Left kidney (tissue), 2 donors: Measurements from ENCODE around the gene SPRYD7. TPM values are rescaled to one million over a fixed set of nuclear protein-coding genes. Genes with fewer than 3 reads are reported as not detected.
"Not testable (repeated sequence)": the region's sequence is repeated elsewhere in the genome, so short reads cannot be mapped to it uniquely, and the experiment has no call there.

Experiments
- DNase-seq: peaks from one replicate; pipeline ENCODE4 v3.0.0-alpha.2; 2013
- polyA plus RNA-seq: library from polyadenylated mRNA; unstranded; fragments of 120-200 nt; gene quantifications from one replicate; pipeline ENCODE4 v1.2.1, GENCODE V29; 2013; ENCODE audit not compliant: insufficient read length

Gene SPRYD7
- polyA plus RNA-seq, 1 donor, result 12.4 TPM

DNA sequence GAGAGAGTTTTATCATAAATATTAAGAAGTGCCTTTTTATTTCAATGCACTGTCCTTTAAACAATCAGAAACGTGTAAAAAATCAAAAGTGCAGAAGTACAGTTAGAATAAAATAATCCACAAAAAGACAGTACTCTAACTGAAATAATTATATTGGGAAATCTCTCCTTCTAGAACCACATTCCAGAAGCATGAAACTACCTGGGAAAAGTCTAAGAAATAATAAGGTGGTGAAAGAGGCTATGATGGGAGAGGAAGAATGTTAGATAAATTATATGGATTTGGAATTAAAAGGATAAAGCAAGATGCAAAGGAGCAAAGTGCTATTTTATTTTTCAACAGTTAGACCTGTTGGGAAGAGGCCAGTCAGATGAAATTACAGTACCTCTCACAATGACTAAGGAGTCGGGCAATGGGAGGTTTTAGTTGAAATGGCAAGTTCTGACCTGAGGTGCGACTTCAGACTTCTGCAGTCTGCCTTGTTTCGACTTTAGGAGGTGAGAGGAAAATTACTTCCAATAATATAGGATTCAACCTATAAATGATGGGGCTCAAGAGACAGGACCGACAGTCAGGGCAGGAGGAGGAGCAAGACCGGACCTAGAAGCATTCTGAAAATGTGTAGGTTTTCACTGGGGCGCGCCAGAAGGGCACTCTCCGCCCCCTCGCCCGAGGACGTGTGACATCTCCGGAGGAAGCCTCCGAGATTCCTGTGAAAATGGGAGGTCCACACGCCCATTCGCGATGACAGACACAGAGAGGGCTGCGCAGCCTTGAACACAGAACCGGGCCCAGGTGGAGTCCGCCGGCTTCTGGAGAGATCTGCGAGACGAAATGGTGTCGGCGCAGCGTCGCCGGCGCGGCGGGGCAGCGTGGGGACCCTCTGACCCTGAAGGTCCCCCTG, 717 bp downstream of the SPRYD7 start:
- peak; percentile 14 for DNase-seq

DNA sequence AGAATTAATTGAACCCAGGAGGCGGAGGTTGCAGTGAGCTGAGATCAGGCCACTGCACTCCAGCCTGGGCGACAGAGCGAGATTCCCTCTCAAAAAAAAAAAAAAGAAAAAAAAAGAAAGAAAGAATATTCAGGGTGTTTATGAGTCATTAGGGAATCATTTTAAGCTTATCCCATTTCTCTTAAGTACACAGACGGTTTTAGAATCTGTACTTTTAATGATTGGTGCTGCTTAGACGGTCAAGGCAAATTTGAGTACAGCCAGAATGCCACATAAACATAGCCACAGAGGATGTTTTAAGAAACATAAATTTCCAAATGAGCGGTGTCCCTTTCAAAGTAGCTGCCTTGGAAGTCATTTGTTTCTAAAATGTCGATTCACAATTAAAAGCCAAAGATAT, 2.6 kb downstream of the SPRYD7 start:
- DNase-seq, result no peak

DNA sequence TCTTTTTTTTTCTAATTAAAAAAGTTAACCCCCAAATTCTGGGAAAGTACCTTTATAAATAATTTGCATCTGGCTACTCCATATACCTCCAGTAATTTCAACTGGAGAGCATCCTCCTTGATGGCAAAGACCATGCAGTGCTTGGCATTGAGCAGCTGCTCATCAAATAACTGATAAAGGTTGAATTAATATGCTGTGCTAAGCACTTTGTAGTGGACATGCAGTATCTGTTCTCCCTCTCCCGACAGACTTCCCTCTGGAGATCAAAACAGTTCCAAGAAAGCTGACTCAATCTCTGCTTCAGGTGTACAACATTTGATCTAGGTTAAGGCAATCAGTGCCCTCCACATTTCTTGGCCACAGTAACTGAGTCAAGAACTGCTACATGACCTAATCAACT, 3.3 kb downstream of the SPRYD7 start:
- no peak for DNase-seq

- DNase-seq, result no peak
These were observed 4.1 kb downstream of the SPRYD7 start for GRCh38 chr13:49932066-49932465.

DNA sequence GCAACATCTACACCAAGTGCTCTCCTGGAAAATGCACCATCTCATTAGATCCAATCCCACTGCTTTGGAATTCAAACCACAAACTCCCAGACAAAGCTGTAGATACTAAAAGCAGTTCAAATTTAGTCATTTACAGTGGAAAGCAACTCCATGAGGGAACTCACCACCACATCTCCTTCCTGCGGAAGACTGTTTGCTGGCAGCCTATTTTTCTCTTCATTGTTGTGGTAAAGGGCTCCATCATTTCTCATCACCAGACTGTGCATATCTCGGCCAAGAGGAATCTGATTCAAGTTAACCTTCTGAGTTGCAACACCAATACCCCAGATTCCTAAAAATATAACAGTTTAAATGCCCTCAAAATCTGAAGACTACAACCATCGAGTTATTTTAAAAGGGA, 8.4 kb downstream of the SPRYD7 start:
- DNase-seq, result no peak

GRCh38 chr13:49925881-49926418, 10.2 kb downstream of the SPRYD7 start:
- DNase-seq, result no peak

DNA sequence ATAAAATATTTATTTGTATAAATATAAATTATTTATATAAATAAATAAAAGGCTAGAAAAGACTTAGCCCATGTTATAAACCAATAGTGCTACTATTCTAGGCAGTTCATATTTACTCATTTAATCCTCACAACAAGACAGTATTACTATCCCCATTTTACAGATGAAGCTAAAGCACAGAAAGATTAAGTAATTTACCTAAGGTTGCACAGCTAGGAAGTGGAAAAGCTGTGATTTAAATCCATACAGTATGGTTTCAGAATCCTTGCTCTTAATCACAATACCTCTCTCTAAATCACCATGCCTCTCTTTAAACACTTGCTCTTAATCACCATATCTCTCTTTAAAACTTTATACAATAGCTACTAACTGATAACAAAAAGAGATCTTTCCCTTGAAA, 13.8 kb downstream of the SPRYD7 start:
- DNase-seq, result no peak

GRCh38 chr13:49920969-49921368, 15.2 kb downstream of the SPRYD7 start:
- DNase-seq, result not testable (repeated sequence)

DNA sequence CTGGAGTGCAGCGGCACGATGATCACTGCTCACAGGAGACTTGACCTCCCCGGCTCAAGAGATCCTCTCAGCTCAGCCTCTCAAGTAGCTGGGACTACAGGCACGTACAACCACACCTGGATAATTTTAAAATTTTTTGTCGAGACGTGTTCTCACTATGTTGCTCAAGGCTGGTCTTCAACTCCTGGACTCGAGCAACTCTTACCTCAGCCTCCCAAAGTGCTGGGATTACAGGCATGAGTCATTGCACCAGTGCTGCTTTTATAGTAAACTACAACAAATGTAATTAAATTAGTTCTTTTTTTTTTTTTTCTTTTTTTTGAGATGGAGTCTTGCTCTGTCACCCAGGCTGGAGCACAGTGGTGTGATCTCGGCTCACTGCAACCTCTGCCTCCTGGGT, 18.0 kb downstream of the SPRYD7 start:
- DNase-seq, result not testable (repeated sequence)

DNA sequence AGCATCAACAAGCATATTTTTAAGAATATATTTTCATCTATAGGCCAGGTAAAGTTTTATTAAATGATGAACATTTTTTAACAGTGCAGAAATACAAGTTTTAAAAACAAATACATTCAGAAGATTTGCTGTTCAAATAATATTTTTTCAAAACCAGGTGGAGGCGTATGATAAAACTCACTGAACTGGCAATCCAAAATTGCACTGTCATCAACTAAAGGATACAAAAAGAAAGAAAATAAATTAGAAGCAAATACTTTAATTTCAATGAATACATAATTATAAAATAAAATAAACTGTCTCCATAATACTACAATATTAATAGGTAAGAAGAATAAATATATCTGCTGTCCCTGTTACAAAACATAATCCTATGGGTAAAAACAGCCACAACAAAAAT, 21.2 kb downstream of the SPRYD7 start:
- no peak for DNase-seq

DNA sequence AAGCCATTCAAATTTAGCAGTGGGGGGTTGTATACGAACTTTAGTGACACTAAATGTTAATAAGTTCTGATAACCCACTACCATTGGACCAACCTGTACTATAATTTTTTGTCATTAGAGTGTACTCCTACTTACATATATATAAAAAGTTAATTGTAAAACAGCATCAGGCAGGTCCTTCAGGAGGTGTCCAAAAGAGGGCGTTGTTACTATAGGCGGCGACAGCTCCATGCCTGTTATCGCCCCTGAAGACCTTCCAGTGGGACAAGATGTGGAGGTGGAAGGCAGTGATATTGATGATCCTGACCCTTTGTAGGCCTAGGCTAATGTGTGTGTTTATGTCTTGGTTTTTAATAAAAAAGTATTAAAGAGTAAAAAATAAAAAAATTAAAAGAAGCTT, 27.5 kb downstream of the SPRYD7 start:
- no peak for DNase-seq

DNA sequence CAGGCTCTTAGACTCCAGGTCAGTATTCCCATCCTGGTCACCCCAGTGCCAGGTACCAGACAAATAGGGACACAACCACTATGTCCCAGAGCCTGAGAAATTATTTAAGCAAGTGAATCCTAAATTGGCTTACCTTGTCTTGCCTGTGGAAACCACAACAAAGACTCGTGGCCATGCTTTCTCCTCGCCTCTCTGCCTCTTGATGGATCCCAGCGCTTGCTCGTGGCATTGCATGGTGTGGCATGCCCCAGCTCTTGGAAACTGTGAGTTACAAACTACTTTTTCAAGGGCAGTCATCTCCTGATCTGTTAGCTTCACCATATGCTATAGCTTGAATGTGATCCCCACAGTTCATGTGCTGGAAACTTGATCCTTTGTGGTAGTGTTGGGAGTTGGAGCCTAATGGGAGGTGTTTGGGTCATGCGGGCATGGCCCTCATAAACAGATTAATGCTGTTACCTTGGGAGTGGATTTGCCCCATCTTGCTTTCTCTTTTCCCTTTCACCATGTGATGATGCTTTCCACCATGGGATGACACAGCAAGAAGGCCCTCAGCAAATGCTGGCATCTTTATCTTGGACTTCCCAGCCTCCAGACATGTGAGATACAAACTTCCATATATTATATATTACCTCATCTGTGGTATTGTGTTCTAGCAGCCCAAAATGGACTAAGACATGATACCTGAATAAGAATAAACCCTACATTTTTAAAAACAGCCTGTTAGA, 31.2 kb downstream of the SPRYD7 start:
- DNase-seq, result no peak

GRCh38 chr13:49898792-49899191, 37.3 kb downstream of the SPRYD7 start:
- DNase-seq, result no peak

- DNase-seq, result no peak
These were observed 38.4 kb downstream of the SPRYD7 start for GRCh38 chr13:49897713-49898112.

GRCh38 chr13:49895826-49896225, 40.3 kb downstream of the SPRYD7 start:
- DNase-seq, result no peak

DNA sequence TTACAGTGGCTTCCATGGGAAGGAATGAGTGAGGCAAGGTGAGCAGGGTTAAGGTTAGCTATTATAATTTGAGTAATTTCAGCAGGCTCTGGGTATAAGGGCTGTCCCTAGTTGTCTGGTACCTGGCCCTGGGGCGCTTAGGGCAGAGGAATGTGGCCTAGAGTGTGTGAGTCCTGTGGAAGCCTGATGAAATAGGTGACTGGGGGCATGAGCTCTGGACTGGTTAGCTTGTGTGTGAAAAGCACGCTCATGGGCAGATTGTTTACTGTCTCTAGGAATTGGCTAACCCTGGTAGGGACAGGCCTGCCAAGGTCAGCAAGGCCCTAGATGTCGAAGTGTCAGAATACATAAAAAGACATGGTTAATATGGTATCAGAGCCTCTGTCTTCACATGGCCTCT, 42.5 kb downstream of the SPRYD7 start:
- no peak for DNase-seq

GRCh38 chr13:49890376-49890775, 45.8 kb downstream of the SPRYD7 start:
- DNase-seq, result no peak

GRCh38 chr13:49878682-49879081, 57.5 kb downstream of the SPRYD7 start:
- no peak for DNase-seq

DNA sequence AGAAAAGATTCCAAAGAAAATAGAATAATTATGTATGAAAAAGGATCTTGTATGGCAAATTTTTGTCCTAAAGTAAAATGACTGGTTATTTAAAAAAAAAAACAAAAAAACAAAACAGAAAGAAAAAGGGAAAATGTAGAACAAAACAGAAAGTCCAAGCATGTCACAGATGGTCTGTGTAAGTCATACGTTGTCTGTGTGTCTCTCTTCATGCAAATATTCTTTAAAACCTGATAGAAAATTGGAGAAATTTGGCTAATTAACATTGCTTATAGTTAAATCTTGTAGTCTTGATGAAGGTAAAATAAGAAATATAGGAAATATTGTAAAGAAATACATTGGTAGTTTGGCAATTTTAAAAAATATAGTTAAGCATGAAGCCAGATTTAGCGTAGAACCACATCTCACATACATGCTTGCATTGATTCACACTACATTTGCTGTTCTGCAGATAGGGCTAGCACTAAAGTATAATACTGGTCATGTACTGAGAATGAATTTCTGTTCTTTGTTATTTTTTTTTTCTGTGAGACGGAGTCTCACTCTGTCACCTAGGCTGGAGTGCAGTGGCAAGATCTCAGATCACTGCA, 58.4 kb downstream of the SPRYD7 start:
- DNase-seq, result peak; percentile 3

- no peak for DNase-seq
These were observed 61.7 kb downstream of the SPRYD7 start for GRCh38 chr13:49874430-49874829.

DNA sequence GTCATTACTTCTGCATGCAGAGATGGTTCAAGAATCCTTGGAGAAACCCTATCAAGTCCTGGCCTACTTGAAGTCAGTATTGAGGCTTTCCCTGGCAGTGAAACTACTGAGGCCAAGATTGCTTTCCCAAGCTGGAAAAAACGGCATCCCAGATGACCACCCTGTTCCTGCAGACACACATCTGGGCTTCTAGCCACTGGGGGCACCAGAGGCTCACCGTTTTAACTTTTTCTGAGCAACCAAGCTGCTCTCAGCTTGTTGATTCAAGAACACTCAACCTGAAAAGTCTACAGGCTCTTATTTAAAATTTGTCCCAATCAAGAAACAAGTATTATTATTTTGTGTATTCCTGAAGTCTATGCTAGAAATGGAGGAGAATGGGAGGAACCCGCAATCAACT, 66.6 kb downstream of the SPRYD7 start:
- DNase-seq, result peak; percentile 5

GRCh38 chr13:49867834-49868233, 68.3 kb downstream of the SPRYD7 start:
- DNase-seq, result no peak

- DNase-seq, result no peak
These were observed 70.9 kb downstream of the SPRYD7 start for GRCh38 chr13:49865218-49865617.
